Heart right ventricle (tissue), 16 donors: ENCODE results near the gene PDE2A. TPM values are rescaled to one million over a fixed set of nuclear protein-coding genes. Genes with fewer than 3 reads are reported as not detected.

Experiments
- ATAC-seq, 8 donors: fragments of 200-7000 bp; cut with Tn5 transposase; one replicate each; pipeline ENCODE4 v1.9.1; 2020; ENCODE audit warnings: mild to moderate bottlenecking in 8 of 8, moderate library complexity in 8 of 8, moderate number of reproducible peaks in 1 of 8
- DNase-seq, 2 donors: peaks; one replicate each; pipeline ENCODE4 v3.0.0-alpha.2; 2020
- H3K27ac ChIP-seq, 10 donors: fragments of 200-600 bp; sonication (generic) in 2 of 10; one replicate each; pipeline versions ENCODE4 v1.5.0 to v1.8.0; 2020 to 2022; ENCODE audit warnings: mild to moderate bottlenecking in 3 of 10
- H3K27me3 ChIP-seq, 7 donors: fragments of 200-600 bp; one replicate each; pipeline ENCODE4 v1.8.0; 2021 to 2022; ENCODE audit warnings: mild to moderate bottlenecking in 2 of 7
- H3K36me3 ChIP-seq, 9 donors: fragments of 200-600 bp; sonication (generic) in 1 of 9; one replicate each; pipeline versions ENCODE4 v1.5.0 to v1.8.0; 2020 to 2022; ENCODE audit warnings: mild to moderate bottlenecking in 2 of 9
- H3K4me1 ChIP-seq, 9 donors: fragments of 200-600 bp; sonication (generic) in 1 of 9; one replicate each; pipeline versions ENCODE4 v1.5.0 to v1.8.0; 2020 to 2022; ENCODE audit warnings: mild to moderate bottlenecking in 4 of 9
- H3K4me3 ChIP-seq, 10 donors: fragments of 200-600 bp; sonication (generic) in 2 of 10; one replicate each; pipeline versions ENCODE4 v1.5.0 to v1.8.0; 2020 to 2022; ENCODE audit warnings: mild to moderate bottlenecking in 7 of 10, moderate library complexity in 2 of 10
- H3K9me3 ChIP-seq, 11 donors: fragments of 200-600 bp in 10 of 11; sonication (generic) in 2 of 11; one replicate each; pipeline versions ENCODE4 v1.5.0 to v1.8.0; 2013 to 2022; ENCODE audit warnings: mild to moderate bottlenecking in 2 of 11, control low read depth in 1 of 11, moderate library complexity in 1 of 11
- CTCF ChIP-seq, 9 donors: fragments of 200-600 bp; sonication (generic) in 2 of 9; IDR thresholded peaks; one replicate each; pipeline versions ENCODE4 v1.5.0 to v1.8.0; 2021 to 2022; ENCODE audit warnings: antibody characterized with exemption in 9 of 9, mild to moderate bottlenecking in 5 of 9, moderate library complexity in 1 of 9
- WGBS, 2 donors: extraction: QIAGEN DNeasy Blood & Tissue Kit; methylation state at CpG; one replicate each; pipeline ENCODE4 v1.1.7; 2013; ENCODE audit warnings: inconsistent platforms in 1 of 2; 5-methylcytosine and 5-hydroxymethylcytosine counted together
- intact Hi-C, 10 donors: fragments of 100-400 bp; cut with DNase I; formaldehyde crosslinking; loops; one replicate each; pipeline versions ENCODE4 v1.11.1 to v1.14.2; 2022
- polyA plus RNA-seq, 2 donors: library from polyadenylated mRNA; stranded (reverse); fragments of 200-250 nt; gene quantifications; one replicate each; pipeline ENCODE4 v1.2.3, GENCODE V29; 2013
- total RNA-seq, 10 donors: library from RNA; stranded (reverse); fragmentation: NEBNext Ultra II Directional in 3 of 10; extraction: Animal tissue kit (Norgen Biotek cat#: 25700) in 3 of 10; gene quantifications; one replicate each; pipeline versions ENCODE4 v1.2.1 to v1.2.4, GENCODE V29; 2021 to 2023
- donor health status: Arrhythmogenic right ventricular cardiomyopathy.
- donor health status: ischemic (EF 13 %, LVEDD 7.1; RV severe dilation, severe dysfunction).
- donor health status: healthy with polysubstance abuse.
- donor health status: DM: no; HTN: yes; CAD: no.
- donor health status: DM: no; HTN: no; CAD: no.
- donor health status: ischemic (EF 25% LVEDD 6.9; RV normal size, moderate dysfunction).
- donor health status: ischemic (EF 25% LVEDD 5.7; RV mildly dilated, moderate dysfunction).
- donor health status: healthy.
- donor health status: DM: yes; HTN: yes; CAD: no.
- donor health status: Ischemic cardiomyopathy.
- donor health status: ischemic (EF 35%, LVEDD 5.7; RV mildly dilated, moderate dysfunction).
- donor health status: nonischemic (EF 11% LVEDD 7.7; RV severe dilation, severe dysfunction).
- donor health status: DM: yes; HTN: yes; CAD: no.
- donor health status: PGD.
- donor health status: ischemic (EF 29% LVEDD 5.4; RV normal size, mild dysfunction).
- donor health status: nonischemic (EF 23%, LVEDD 6.1; RV moderate dilation, normal function).

PDE2A gene
- total and polyA plus RNA-seq, 12 donors = 10.4 to 47.6 (median 30.2) TPM

- H3K4me1 ChIP-seq = peaks cover 25 to 97% (median 73%) of the 10 kb centered on the region in 9 donors
- DNase-seq = no peak
- peak overlapping the region in 1 of 10 donors; percentile 13 for H3K4me3 ChIP-seq
- no peak for TF ChIP-seq CTCF (IDR thresholded peaks at IDR 0.05)
- intact Hi-C loops = no loop called here
- H3K36me3 ChIP-seq = no peaks in the 10 kb centered on the region
- H3K9me3 ChIP-seq = no peaks in the 10 kb centered on the region
- peak in 1 of 8 donors; percentile 15 for ATAC-seq
- peak overlapping the region in 8 of 10 donors; percentile 61 to 90 (median 82) for H3K27ac ChIP-seq
- 55 to 59% methylated on average over 6 of the region's 6 CpGs for WGBS, 2 donors
- peaks cover 0 to 31% (median 0%) of the 10 kb centered on the region in 7 donors for H3K27me3 ChIP-seq
Observed at GRCh38 chr11:72635933-72636332, 38.3 kb downstream of the PDE2A start.

GRCh38 chr11:72635309-72635915 is 38.8 kb downstream of the PDE2A start:
- no peak for DNase-seq
- ATAC-seq = no peak

GRCh38 chr11:72634472-72635095 is 39.6 kb downstream of the PDE2A start:
- ATAC-seq (peak in 2 of 8 donors; percentile 1 to 3), DNase-seq (peak in 1 of 2 donors; percentile 55)
- Histone ChIP-seq H3K27ac (peak overlapping the region; percentile 54 to 90 (median 81)), H3K36me3 (no peaks in the 10 kb centered on the region), H3K9me3 (no peaks in the 10 kb centered on the region), H3K4me1 (peaks cover 27 to 99% (median 86%) of the 10 kb centered on the region in 9 donors), H3K4me3 (no peak overlapping the region), H3K27me3 (peaks cover 0 to 17% (median 0%) of the 10 kb centered on the region in 7 donors)
- no peak for TF ChIP-seq CTCF (IDR thresholded peaks at IDR 0.05)
- WGBS, 2 donors = 57 to 58% methylated on average over 7 of the region's 7 CpGs
- intact Hi-C loops = no loop called here

More at GRCh38 chr11:72635309-72635915, 38.8 kb downstream of the PDE2A start:
- Histone ChIP-seq H3K4me3 (peak overlapping the region in 1 of 10 donors; percentile 13), H3K36me3 (no peaks in the 10 kb centered on the region), H3K27ac (peak overlapping the region in 8 of 10 donors; percentile 61 to 90 (median 82)), H3K4me1 (peaks cover 25 to 97% (median 77%) of the 10 kb centered on the region in 9 donors), H3K27me3 (peaks cover 0 to 26% (median 0%) of the 10 kb centered on the region in 7 donors), H3K9me3 (no peaks in the 10 kb centered on the region)
- 75 to 77% methylated on average over 9 of the region's 9 CpGs for whole genome bisulfite sequencing, 2 donors
- intact Hi-C loops = no loop called here
- no peak for TF ChIP-seq CTCF (IDR thresholded peaks at IDR 0.05)

- intact Hi-C loops = no loop called here
- no peak for DNase-seq
- ATAC-seq = no peak
- Histone ChIP-seq H3K4me3 (no peak overlapping the region), H3K36me3 (no peaks in the 10 kb centered on the region), H3K4me1 (peaks cover 32 to 100% (median 89%) of the 10 kb centered on the region in 9 donors), H3K9me3 (no peaks in the 10 kb centered on the region), H3K27me3 (peaks cover 0 to 12% (median 0%) of the 10 kb centered on the region in 7 donors), H3K27ac (peak overlapping the region; percentile 54 to 90 (median 81))
- TF ChIP-seq CTCF (IDR thresholded peaks at IDR 0.05) = no peak
- WGBS, 2 donors = 83% methylated on average over 9 of the region's 9 CpGs
Observed at GRCh38 chr11:72634016-72634415, 40.2 kb downstream of the PDE2A start.
